Measurements from ENCODE around the gene ARHGEF1. TPM values are rescaled to one million over a fixed set of nuclear protein-coding genes. Genes with fewer than 3 reads are reported as not detected.
A peak's percentile ranks its signal among the peaks of the same experiment; 100 is the strongest.

ARHGEF1 gene, protein sequence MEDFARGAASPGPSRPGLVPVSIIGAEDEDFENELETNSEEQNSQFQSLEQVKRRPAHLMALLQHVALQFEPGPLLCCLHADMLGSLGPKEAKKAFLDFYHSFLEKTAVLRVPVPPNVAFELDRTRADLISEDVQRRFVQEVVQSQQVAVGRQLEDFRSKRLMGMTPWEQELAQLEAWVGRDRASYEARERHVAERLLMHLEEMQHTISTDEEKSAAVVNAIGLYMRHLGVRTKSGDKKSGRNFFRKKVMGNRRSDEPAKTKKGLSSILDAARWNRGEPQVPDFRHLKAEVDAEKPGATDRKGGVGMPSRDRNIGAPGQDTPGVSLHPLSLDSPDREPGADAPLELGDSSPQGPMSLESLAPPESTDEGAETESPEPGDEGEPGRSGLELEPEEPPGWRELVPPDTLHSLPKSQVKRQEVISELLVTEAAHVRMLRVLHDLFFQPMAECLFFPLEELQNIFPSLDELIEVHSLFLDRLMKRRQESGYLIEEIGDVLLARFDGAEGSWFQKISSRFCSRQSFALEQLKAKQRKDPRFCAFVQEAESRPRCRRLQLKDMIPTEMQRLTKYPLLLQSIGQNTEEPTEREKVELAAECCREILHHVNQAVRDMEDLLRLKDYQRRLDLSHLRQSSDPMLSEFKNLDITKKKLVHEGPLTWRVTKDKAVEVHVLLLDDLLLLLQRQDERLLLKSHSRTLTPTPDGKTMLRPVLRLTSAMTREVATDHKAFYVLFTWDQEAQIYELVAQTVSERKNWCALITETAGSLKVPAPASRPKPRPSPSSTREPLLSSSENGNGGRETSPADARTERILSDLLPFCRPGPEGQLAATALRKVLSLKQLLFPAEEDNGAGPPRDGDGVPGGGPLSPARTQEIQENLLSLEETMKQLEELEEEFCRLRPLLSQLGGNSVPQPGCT
- 197 TPM for total RNA-seq
- long read RNA-seq, transcript ARHGEF1-201 (29 exons, 3,171 nt), result minor isoform, 16 of 262 reads
- long read RNA-seq, transcript ARHGEF1-203 (29 exons, 3,243 nt), result major isoform, 93 of 262 reads
- long read RNA-seq, partial matches to known transcripts, result 81 of 262 reads
- long read RNA-seq, other reads (novel, unspliced or antisense), result 67 of 262 reads

DNA sequence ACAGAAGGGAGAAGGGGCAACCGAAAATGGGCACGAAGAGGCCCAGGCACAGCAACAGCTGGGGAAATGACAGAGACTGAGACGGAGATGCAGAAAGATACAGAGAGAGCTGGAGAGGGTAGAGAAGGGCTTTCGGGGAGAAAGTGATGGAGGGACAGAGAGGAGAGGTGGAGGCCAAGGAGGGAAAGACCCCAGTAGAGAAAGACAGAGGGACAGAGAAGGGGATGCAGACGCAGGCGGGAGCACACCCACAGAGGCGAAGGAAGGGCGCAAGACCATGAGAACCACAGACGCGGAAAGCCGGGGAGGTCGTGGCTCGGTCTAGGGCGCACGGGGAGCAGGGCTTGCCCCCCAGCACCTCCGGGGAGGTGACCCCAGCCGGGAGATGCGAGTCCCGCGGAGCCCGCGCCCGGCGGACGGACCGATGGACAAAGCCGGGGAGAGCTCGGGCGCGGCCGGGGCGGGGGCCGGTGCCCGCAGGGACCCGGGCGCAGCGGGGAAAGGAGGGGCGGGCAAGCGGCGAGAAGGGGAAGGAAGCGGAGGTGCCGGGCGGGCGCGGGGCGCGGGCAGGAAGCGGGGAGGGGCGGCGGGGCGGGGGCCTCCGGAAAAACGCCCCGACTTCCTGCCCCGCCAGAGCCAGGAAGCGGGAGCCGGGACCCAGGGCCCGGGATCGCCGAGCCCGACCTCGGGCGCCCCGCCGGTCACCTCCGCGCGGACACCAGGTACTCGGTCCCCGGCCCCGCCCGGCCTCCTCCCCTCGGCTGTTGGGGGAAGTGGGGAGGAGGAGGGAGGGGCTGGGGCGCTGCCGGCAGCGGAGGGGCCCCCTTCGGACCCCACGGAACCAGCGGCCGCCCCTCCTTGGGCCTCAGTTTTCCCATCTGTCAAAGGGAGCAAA is at the start of gene ARHGEF1:
TSS of gene ARHGEF1 (plus strand) at position 617 of the 895 bp plus-strand sequence. CDS start 4,899 bp downstream, outside the sequence.
- H3K9me3 ChIP-seq, result no peaks in the 10 kb centered on the region
- intact Hi-C loops (cut with DNase I), result no loop called here
- H3K27me3 ChIP-seq, result no peaks in the 10 kb centered on the region
- ATAC-seq (peak; percentile 56), DNase-seq (peak; percentile 92)
- no peaks in the 10 kb centered on the region for H3K36me3 ChIP-seq
- H3K4me3 ChIP-seq, result peak within 1 kb of the TSS; percentile 99
- peak within 1 kb of the TSS; percentile 94 for H3K27ac ChIP-seq
- peaks cover 41% of the 10 kb centered on the region for H3K4me1 ChIP-seq
- no peak for TF ChIP-seq CTCF (IDR thresholded peaks at IDR 0.05)

- no peaks in the 10 kb centered on the region for H3K36me3 ChIP-seq
- no peak overlapping the region for H3K27ac ChIP-seq
- DNase-seq (peak; percentile 30), ATAC-seq (no peak)
- no peak for TF ChIP-seq CTCF (IDR thresholded peaks at IDR 0.05)
- H3K9me3 ChIP-seq, result no peaks in the 10 kb centered on the region
- no peaks in the 10 kb centered on the region for H3K4me1 ChIP-seq
- H3K4me3 ChIP-seq, result no peak overlapping the region
- intact Hi-C loops (cut with DNase I), result no loop called here
- peaks cover 25% of the 10 kb centered on the region for H3K27me3 ChIP-seq
Observed at GRCh38 chr19:41837981-41838708, 44.8 kb upstream of the ARHGEF1 start.

DNA sequence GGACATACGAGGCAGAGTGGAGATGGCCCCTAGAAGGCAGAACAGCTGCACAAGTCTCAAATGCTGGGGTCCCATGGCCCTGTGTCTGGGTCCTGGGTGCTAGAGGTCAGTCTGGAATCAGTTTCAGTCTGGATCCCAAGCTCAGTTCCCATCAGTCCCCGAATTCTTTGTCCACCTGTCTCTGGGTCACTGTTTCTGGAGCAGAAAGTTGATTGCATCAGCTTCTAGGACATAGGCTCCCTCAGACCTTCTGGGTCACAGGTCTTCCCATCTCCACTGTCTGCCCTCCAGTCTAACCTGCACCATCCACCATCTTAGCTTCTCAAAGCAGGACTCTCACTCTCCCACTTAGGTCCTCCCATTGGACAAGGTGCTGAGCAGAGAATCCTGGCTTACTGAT is 43.8 kb upstream of the ARHGEF1 start:
- H3K9me3 ChIP-seq, result no peaks in the 10 kb centered on the region
- H3K4me1 ChIP-seq, result no peaks in the 10 kb centered on the region
- intact Hi-C loops (cut with DNase I), result no loop called here
- no peak overlapping the region for H3K27ac ChIP-seq
- TF ChIP-seq CTCF (IDR thresholded peaks at IDR 0.05), result no peak
- H3K4me3 ChIP-seq, result no peak overlapping the region
- ATAC-seq (no peak), DNase-seq (no peak)
- H3K36me3 ChIP-seq, result no peaks in the 10 kb centered on the region
- H3K27me3 ChIP-seq, result peaks cover 25% of the 10 kb centered on the region

DNA sequence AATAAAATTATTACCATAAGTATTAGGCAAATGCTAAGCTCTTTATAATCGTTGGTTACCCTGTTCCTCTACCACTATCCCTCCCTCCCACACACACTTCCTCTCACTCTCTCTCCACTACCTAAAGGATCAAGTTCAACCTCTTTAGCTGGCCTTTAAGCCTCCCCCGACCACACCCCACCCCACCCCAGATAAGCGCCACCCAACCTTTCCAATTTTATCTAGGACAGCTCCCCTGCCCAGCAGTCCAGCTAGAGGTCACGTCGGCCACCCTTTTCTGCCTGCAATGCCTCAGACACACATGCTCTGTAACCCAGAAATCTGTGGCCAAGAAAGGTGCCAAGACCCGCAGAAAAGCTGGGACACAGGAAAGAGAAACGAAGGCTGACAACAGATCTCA is 39.6 kb upstream of the ARHGEF1 start:
- Histone ChIP-seq H3K4me1 (no peaks in the 10 kb centered on the region), H3K27ac (no peak overlapping the region), H3K4me3 (no peak overlapping the region), H3K36me3 (no peaks in the 10 kb centered on the region), H3K9me3 (no peaks in the 10 kb centered on the region), H3K27me3 (peaks cover 9% of the 10 kb centered on the region)
- intact Hi-C loops (cut with DNase I), result no loop called here
- DNase-seq (peak; percentile 52), ATAC-seq (no peak)
- TF ChIP-seq CTCF (IDR thresholded peaks at IDR 0.05), result no peak

All from upper lobe of right lung (tissue), 1 donor.